HG03558 (cell line): Measurements from ENCODE around the gene ZNF624.
A peak's percentile ranks its signal among the peaks of the same experiment; 100 is the strongest.

Experiments used
- ATAC-seq: cut with Tn5 transposase; IDR thresholded peaks from one replicate; pipeline ENCODE4 v1.9.1; 2021; ENCODE audit warnings: moderate number of reproducible peaks; ENCODE audit not compliant: unreplicated experiment; ENCODE audit errors: extremely low read depth

Gene ZNF624

DNA sequence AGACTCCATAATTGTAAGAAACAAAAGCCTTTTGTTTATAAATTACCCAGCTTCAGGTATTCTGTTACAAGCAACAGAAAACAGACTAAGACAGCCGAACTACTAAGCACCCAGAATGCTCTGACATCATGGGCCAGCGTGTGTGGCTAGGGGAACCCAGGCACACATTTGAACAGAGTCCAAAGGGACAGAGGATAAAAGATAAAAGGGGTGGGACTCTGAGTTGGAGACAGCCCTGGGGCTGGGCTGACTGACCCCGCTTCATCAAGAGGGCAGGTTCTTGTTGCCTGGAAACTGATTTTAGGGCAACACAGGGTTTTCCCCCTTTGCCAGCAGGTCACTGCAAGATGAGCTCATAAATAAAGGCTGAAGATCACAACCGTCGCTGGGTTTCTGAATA lies 54.1 kb downstream of the ZNF624 start:
- ATAC-seq, result no peak

DNA sequence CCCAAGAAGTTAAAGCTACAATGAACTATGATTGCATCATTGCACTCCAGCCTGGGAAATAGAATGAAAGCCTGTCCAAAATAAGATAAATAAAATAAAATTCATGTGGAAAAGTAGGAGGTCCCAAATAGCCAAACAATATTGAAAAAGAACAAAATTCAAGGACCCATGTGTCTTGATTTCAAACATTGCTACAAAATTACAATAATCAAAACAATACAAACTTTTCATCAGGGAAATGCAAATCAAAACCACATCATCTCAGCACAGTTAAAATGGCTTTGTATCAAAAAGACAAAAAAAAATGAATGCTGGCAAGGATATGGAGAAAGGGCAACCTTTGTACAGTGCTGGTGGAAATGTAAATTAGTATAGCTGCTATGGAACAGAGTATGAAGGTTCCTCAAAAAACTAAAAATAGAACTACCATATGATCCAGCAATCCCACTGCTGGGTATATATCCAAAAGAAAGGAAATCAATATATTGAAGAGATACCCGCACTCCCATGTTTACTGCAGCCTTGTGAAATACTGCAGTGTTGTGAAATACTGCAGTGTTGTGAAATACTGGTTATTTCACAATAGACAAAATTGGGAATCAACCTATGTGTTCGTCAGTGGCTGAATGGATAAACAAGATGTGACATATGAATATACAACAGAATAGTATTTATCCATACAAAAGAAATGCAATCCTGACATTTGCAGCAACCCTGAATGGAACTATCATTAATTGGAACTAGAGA lies 60.1 kb downstream of the ZNF624 start:
- no peak for ATAC-seq

DNA sequence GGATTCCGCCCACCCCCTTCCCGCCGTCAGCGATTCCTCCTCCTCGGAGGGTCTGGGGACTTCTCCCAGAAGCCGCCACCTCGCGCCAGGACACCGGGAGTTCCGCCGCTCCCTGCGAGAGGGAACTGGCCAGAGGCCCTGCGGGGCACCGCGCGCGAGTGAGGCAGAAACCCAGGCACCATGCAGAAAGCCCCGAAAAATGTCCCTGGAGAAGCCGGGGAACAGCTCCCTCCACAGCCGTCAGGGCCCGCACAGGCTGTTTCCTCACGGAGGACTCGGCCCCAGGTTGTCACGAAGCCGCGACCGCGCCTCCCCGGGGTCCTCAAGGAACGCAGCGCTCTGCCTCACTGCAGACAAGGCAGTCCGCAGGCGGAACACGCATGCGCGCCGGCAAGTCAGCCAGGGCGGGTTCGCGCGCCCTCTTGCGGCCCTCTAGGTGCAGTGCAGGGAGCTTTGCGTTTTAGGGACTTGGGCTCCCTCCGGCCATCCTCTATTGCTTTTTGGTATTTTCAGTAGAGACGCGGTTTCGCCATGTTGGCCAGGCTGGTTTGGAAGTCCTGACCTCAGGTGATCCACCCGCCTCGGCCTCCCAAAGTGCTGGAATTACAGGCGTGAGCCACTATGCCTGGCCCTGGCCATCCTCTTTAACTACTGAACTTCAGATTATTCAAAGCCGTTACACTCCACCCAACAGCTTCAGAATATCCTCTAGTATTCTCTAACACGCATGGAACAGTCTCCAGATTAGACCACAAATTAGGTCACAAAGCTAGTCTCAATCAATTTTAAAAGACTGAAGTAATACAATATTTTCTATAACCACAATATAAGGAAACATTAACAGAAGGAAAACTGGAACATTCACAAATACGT lies 64.3 kb downstream of the ZNF624 start:
- ATAC-seq, result peak; percentile 51

GRCh38 chr17:16585796-16586195 lies 67.9 kb downstream of the ZNF624 start:
- ATAC-seq, result no peak

- peak; percentile 62 for ATAC-seq
Observed at GRCh38 chr17:16584273-16584995, 69.2 kb downstream of the ZNF624 start.

- ATAC-seq, result no peak
Observed at GRCh38 chr17:16583781-16584180, 69.9 kb downstream of the ZNF624 start.

- no peak for ATAC-seq
Observed at GRCh38 chr17:16573466-16573865, 80.2 kb downstream of the ZNF624 start.
